WTC11 (cell line): Measurements from ENCODE around the gene EYS. TPM values are rescaled to one million over a fixed set of nuclear protein-coding genes. Genes with fewer than 3 reads are reported as not detected.

Experiments used
- ATAC-seq: fragments of 200-7000 bp; cut with Tn5 transposase; 2 replicates; pipeline ENCODE4 v1.10.0; 2021; ENCODE audit warnings: mild to moderate bottlenecking, moderate library complexity
- CTCF ChIA-PET: fragments of 300-600 bp; sonication (Branson Sonifier 250); formaldehyde crosslinking; loops from one replicate; lab custom pipeline; 2021; ENCODE audit warnings: antibody characterized with exemption; lab: Charles Lee
- POLR2A ChIA-PET: fragments of 350-600 bp; sonication (Branson Sonifier 250); formaldehyde crosslinking; loops from one replicate; lab custom pipeline; 2021; ENCODE audit warnings: antibody characterized with exemption; lab: Charles Lee
- DNase-seq: peaks from one replicate; pipeline ENCODE4 v3.0.0; 2021; ENCODE audit warnings: low spot score
- H3K27ac Mint-ChIP-seq: 2 replicates; pipeline ENCODE4 v1.8.0; 2021; ENCODE audit warnings: mixed read lengths
- H3K27me3 Mint-ChIP-seq: 2 replicates; pipeline ENCODE4 v1.8.0; 2021; ENCODE audit warnings: low read depth, mild to moderate bottlenecking, moderate library complexity, mixed read lengths
- H3K36me3 Mint-ChIP-seq: 2 replicates; pipeline ENCODE4 v1.8.0; 2021; ENCODE audit warnings: mixed read lengths
- H3K4me1 Mint-ChIP-seq: 2 replicates; pipeline ENCODE4 v1.8.0; 2022; ENCODE audit warnings: mixed read lengths
- H3K4me3 Mint-ChIP-seq: 2 replicates; pipeline ENCODE4 v1.8.0; 2021; ENCODE audit warnings: mild to moderate bottlenecking, moderate library complexity, mixed read lengths
- H3K9me3 Mint-ChIP-seq: 2 replicates; pipeline ENCODE4 v1.8.0; 2021; ENCODE audit warnings: mixed read lengths
- ATF1 ChIP-seq: sonication (generic); formaldehyde crosslinking; IDR thresholded peaks from 2 replicates; pipeline ENCODE4 v1.8.1; 2023; ENCODE audit warnings: mild to moderate bottlenecking, moderate library complexity, missing genetic modification reagents
- CBFB ChIP-seq: sonication (generic); formaldehyde crosslinking; IDR thresholded peaks from 2 replicates; pipeline ENCODE4 v1.8.1; 2022; ENCODE audit warnings: mild to moderate bottlenecking, low read depth, missing genetic modification reagents
- ESRRA ChIP-seq: sonication (generic); formaldehyde crosslinking; IDR thresholded peaks from 2 replicates; pipeline ENCODE4 v1.8.1; 2022; ENCODE audit warnings: mild to moderate bottlenecking, missing genetic modification reagents, borderline replicate concordance
- FOXK1 ChIP-seq: sonication (generic); formaldehyde crosslinking; IDR thresholded peaks from 2 replicates; pipeline ENCODE4 v1.8.0; 2022; ENCODE audit warnings: mild to moderate bottlenecking, moderate library complexity, missing genetic modification reagents
- GABPB1 ChIP-seq: sonication (generic); formaldehyde crosslinking; IDR thresholded peaks from 2 replicates; pipeline ENCODE4 v1.8.1; 2023; ENCODE audit warnings: mild to moderate bottlenecking, missing genetic modification reagents
- GRHL2 ChIP-seq: fragments of 250-450 bp; sonication (Bioruptor Pico); IDR thresholded peaks from 2 replicates; pipeline ENCODE4 v1.8.0; 2022; ENCODE audit warnings: mild to moderate bottlenecking, moderate library complexity; ENCODE audit not compliant: insufficient replicate concordance, severe bottlenecking
- JUN ChIP-seq: sonication (generic); formaldehyde crosslinking; IDR thresholded peaks from 2 replicates; pipeline ENCODE4 v1.8.0; 2023; ENCODE audit warnings: mild to moderate bottlenecking, missing genetic modification reagents
- SMAD4 ChIP-seq: sonication (generic); formaldehyde crosslinking; IDR thresholded peaks from 2 replicates; pipeline ENCODE4 v1.8.0; 2022; ENCODE audit warnings: mild to moderate bottlenecking, missing genetic modification reagents
- TEAD1 ChIP-seq: sonication (generic); formaldehyde crosslinking; IDR thresholded peaks from 2 replicates; pipeline ENCODE4 v1.8.0; 2022; ENCODE audit warnings: mild to moderate bottlenecking, missing genetic modification reagents
- TEAD4 ChIP-seq: sonication (generic); formaldehyde crosslinking; IDR thresholded peaks from 2 replicates; pipeline ENCODE4 v1.8.0; 2022; ENCODE audit warnings: mild to moderate bottlenecking, missing genetic modification reagents
- total RNA-seq: library from RNA; stranded (reverse); gene quantifications from 3 replicates; pipeline ENCODE4 v1.2.3, GENCODE V29; 2021
- TF ChIP-seq, protein P1 (sequence below): sonication (generic); formaldehyde crosslinking; IDR thresholded peaks from 2 replicates; pipeline ENCODE4 v1.8.0; 2022; ENCODE audit warnings: mild to moderate bottlenecking, missing genetic modification reagents
- TF ChIP-seq, protein P2 (sequence below): sonication (generic); formaldehyde crosslinking; IDR thresholded peaks from 2 replicates; pipeline ENCODE4 v1.8.0; 2022; ENCODE audit warnings: mild to moderate bottlenecking, missing genetic modification reagents
- TF ChIP-seq, protein P3 (sequence below): fragments of 250-450 bp; sonication (Bioruptor Pico); conservative IDR thresholded peaks from 2 replicates; pipeline ENCODE4 v1.9.0; 2021; ENCODE audit warnings: mild to moderate bottlenecking
- TF ChIP-seq, protein P4 (sequence below): fragments of 250-450 bp; sonication (Bioruptor Pico); IDR thresholded peaks from 2 replicates; pipeline ENCODE4 v1.9.0; 2021; ENCODE audit warnings: mild to moderate bottlenecking, borderline replicate concordance
- TF ChIP-seq, protein P5 (sequence below): sonication (generic); formaldehyde crosslinking; IDR thresholded peaks from 2 replicates; pipeline ENCODE4 v1.8.0; 2023; ENCODE audit warnings: missing genetic modification reagents
- TF ChIP-seq, protein P6 (sequence below): sonication (generic); formaldehyde crosslinking; IDR thresholded peaks from 2 replicates; pipeline ENCODE4 v1.8.1; 2023; ENCODE audit warnings: mild to moderate bottlenecking, missing genetic modification reagents
- TF ChIP-seq, protein P7 (sequence below): fragments of 250-450 bp; sonication (Bioruptor Pico); IDR thresholded peaks from 2 replicates; pipeline ENCODE4 v2.1.2; 2022; ENCODE audit warnings: mild to moderate bottlenecking, moderate library complexity
- TF ChIP-seq, protein P8 (sequence below): fragments of 250-450 bp; sonication (Bioruptor Pico); IDR thresholded peaks from 2 replicates; pipeline ENCODE4 v1.9.0; 2021; ENCODE audit warnings: mild to moderate bottlenecking
- TF ChIP-seq, protein P9 (sequence below): fragments of 250-450 bp; sonication (Bioruptor Pico); IDR thresholded peaks from 2 replicates; pipeline ENCODE4 v1.9.0; 2021; ENCODE audit warnings: moderate library complexity, mild to moderate bottlenecking, inconsistent platforms, borderline replicate concordance

EYS gene
- total RNA-seq, 1 experiment from 2014 or later = not detected

DNA sequence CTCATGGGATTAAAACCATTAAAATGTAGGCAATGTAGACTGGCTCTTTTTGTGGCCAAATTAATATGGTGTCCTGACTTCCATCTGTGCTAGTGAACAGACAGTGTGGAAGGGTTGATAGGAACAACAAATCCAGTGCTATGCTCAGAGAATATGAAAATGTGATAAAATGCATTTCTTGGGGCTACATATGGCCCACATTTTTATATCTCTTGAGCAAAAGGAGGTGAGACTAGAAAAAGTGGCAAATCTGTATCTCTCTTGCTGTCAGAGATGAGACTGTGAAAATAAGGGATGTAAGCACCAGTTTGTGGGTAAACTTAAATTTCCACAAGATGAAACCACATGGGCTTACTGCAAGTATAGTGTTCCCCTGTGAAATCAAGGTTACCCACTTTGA is 1909.3 kb downstream of the EYS start (continued):
- TF ChIP-seq, protein P1, sequence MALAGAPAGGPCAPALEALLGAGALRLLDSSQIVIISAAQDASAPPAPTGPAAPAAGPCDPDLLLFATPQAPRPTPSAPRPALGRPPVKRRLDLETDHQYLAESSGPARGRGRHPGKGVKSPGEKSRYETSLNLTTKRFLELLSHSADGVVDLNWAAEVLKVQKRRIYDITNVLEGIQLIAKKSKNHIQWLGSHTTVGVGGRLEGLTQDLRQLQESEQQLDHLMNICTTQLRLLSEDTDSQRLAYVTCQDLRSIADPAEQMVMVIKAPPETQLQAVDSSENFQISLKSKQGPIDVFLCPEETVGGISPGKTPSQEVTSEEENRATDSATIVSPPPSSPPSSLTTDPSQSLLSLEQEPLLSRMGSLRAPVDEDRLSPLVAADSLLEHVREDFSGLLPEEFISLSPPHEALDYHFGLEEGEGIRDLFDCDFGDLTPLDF (CRISPR knock-in tag) = no peak
- TF ChIP-seq ATF1 (CRISPR knock-in tag) (no peak), TEAD4 (CRISPR knock-in tag) (no peak), CBFB (no peak), ESRRA (CRISPR knock-in tag) (no peak), FOXK1 (no peak)
- TF ChIP-seq, protein P2, sequence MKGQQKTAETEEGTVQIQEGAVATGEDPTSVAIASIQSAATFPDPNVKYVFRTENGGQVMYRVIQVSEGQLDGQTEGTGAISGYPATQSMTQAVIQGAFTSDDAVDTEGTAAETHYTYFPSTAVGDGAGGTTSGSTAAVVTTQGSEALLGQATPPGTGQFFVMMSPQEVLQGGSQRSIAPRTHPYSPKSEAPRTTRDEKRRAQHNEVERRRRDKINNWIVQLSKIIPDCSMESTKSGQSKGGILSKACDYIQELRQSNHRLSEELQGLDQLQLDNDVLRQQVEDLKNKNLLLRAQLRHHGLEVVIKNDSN = no peak
- TF ChIP-seq, protein P3, sequence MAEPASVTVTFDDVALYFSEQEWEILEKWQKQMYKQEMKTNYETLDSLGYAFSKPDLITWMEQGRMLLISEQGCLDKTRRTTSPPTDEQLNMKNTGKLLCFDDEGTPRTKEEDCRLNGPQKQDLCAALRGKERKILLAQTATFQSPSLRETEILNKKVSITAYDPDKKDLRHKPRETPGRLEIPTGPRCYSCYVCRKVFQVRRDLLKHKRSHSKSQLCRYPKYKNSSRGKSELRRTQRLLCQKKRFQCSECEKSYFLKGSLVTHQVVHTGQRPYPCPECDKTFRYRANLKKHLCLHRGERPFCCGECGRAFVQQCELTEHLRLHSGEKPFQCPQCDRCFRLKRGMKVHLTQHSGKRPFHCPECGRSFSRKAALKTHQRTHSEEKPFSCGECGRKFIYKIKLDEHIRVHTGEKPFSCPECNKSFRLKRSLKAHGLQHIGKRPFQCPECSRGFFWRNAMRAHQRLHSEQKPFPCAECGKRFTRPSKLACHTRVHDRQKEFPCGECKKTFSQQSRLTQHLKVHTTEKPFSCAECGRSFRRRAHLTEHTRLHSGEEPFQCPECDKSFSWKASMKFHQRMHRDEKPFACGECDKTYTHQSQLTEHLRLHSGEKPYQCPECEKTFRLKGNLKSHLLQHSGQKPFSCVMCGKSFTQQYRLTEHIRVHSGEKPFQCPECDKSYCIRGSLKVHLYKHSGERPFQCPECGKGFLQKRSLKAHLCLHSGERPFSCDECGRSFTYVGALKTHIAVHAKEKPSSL (CRISPR knock-in tag) = no peak
- TF ChIP-seq, all 79 proteins: peak for 0

DNA sequence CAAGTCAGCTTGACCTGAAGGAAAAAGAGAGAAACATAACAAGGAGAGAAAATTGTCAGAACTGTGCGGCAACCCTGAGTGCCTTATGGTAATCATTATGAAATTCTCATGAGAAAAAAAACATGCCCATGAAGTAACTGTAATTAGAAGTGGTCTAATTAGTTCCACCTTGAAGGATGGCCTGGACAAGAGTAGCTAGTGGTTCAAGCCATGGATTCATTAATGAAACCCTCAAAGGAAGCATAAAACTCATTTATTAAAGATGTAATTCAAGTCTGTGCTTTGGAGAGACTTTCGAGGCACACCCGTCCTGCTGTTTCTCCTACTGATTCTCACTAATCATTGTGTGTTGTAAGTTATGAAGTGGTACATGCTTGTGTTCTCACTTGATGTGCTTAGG is 1911.2 kb downstream of the EYS start:
- DNase-seq = no peak
- Mint-ChIP-seq H3K27ac (no peak overlapping the region), H3K9me3 (peaks cover 8% of the 10 kb centered on the region), H3K4me1 (peaks cover 3% of the 10 kb centered on the region; the same call in 1 of the 2 replicates), H3K36me3 (no peaks in the 10 kb centered on the region), H3K27me3 (no peaks in the 10 kb centered on the region), H3K4me3 (no peak overlapping the region)
- ChIA-PET POLR2A (no interaction called here), CTCF (no interaction called here)
- no peak for ATAC-seq
- TF ChIP-seq, protein P4, sequence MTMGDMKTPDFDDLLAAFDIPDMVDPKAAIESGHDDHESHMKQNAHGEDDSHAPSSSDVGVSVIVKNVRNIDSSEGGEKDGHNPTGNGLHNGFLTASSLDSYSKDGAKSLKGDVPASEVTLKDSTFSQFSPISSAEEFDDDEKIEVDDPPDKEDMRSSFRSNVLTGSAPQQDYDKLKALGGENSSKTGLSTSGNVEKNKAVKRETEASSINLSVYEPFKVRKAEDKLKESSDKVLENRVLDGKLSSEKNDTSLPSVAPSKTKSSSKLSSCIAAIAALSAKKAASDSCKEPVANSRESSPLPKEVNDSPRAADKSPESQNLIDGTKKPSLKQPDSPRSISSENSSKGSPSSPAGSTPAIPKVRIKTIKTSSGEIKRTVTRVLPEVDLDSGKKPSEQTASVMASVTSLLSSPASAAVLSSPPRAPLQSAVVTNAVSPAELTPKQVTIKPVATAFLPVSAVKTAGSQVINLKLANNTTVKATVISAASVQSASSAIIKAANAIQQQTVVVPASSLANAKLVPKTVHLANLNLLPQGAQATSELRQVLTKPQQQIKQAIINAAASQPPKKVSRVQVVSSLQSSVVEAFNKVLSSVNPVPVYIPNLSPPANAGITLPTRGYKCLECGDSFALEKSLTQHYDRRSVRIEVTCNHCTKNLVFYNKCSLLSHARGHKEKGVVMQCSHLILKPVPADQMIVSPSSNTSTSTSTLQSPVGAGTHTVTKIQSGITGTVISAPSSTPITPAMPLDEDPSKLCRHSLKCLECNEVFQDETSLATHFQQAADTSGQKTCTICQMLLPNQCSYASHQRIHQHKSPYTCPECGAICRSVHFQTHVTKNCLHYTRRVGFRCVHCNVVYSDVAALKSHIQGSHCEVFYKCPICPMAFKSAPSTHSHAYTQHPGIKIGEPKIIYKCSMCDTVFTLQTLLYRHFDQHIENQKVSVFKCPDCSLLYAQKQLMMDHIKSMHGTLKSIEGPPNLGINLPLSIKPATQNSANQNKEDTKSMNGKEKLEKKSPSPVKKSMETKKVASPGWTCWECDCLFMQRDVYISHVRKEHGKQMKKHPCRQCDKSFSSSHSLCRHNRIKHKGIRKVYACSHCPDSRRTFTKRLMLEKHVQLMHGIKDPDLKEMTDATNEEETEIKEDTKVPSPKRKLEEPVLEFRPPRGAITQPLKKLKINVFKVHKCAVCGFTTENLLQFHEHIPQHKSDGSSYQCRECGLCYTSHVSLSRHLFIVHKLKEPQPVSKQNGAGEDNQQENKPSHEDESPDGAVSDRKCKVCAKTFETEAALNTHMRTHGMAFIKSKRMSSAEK (CRISPR knock-in tag) = no peak
- TF ChIP-seq, protein P5, sequence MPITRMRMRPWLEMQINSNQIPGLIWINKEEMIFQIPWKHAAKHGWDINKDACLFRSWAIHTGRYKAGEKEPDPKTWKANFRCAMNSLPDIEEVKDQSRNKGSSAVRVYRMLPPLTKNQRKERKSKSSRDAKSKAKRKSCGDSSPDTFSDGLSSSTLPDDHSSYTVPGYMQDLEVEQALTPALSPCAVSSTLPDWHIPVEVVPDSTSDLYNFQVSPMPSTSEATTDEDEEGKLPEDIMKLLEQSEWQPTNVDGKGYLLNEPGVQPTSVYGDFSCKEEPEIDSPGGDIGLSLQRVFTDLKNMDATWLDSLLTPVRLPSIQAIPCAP (CRISPR knock-in tag) = no peak
- TF ChIP-seq, protein P6, sequence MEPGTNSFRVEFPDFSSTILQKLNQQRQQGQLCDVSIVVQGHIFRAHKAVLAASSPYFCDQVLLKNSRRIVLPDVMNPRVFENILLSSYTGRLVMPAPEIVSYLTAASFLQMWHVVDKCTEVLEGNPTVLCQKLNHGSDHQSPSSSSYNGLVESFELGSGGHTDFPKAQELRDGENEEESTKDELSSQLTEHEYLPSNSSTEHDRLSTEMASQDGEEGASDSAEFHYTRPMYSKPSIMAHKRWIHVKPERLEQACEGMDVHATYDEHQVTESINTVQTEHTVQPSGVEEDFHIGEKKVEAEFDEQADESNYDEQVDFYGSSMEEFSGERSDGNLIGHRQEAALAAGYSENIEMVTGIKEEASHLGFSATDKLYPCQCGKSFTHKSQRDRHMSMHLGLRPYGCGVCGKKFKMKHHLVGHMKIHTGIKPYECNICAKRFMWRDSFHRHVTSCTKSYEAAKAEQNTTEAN (CRISPR knock-in tag) = no peak
- TF ChIP-seq GRHL2 (CRISPR knock-in tag) (no peak), FOXK1 (no peak), JUN (CRISPR knock-in tag) (no peak), GABPB1 (no peak), SMAD4 (CRISPR knock-in tag) (no peak), TEAD1 (no peak)
- TF ChIP-seq, protein P7, sequence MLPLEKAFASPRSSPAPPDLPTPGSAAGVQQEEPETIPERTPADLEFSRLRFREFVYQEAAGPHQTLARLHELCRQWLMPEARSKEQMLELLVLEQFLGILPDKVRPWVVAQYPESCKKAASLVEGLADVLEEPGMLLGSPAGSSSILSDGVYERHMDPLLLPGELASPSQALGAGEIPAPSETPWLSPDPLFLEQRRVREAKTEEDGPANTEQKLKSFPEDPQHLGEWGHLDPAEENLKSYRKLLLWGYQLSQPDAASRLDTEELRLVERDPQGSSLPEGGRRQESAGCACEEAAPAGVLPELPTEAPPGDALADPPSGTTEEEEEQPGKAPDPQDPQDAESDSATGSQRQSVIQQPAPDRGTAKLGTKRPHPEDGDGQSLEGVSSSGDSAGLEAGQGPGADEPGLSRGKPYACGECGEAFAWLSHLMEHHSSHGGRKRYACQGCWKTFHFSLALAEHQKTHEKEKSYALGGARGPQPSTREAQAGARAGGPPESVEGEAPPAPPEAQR (CRISPR knock-in tag) = no peak
- TF ChIP-seq, protein P8, sequence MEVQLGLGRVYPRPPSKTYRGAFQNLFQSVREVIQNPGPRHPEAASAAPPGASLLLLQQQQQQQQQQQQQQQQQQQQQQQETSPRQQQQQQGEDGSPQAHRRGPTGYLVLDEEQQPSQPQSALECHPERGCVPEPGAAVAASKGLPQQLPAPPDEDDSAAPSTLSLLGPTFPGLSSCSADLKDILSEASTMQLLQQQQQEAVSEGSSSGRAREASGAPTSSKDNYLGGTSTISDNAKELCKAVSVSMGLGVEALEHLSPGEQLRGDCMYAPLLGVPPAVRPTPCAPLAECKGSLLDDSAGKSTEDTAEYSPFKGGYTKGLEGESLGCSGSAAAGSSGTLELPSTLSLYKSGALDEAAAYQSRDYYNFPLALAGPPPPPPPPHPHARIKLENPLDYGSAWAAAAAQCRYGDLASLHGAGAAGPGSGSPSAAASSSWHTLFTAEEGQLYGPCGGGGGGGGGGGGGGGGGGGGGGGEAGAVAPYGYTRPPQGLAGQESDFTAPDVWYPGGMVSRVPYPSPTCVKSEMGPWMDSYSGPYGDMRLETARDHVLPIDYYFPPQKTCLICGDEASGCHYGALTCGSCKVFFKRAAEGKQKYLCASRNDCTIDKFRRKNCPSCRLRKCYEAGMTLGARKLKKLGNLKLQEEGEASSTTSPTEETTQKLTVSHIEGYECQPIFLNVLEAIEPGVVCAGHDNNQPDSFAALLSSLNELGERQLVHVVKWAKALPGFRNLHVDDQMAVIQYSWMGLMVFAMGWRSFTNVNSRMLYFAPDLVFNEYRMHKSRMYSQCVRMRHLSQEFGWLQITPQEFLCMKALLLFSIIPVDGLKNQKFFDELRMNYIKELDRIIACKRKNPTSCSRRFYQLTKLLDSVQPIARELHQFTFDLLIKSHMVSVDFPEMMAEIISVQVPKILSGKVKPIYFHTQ (CRISPR knock-in tag) = no peak
- TF ChIP-seq, protein P9, sequence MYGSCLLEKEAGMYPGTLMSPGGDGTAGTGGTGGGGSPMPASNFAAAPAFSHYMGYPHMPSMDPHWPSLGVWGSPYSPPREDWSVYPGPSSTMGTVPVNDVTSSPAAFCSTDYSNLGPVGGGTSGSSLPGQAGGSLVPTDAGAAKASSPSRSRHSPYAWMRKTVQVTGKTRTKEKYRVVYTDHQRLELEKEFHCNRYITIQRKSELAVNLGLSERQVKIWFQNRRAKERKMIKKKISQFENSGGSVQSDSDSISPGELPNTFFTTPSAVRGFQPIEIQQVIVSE (CRISPR knock-in tag) = no peak
